ENCODE results near the gene ZBTB20.

GRCh38 chr3:114569186-114569585, 577.9 kb downstream of the ZBTB20 start:
- no peak for TF ChIP-seq CTCF (IDR thresholded peaks at IDR 0.05)
- no peak for TF ChIP-seq POLR2A (IDR thresholded peaks at IDR 0.05)
